Heart right ventricle (tissue), 16 donors: ENCODE results near the gene TCF12. TPM values are rescaled to one million over a fixed set of nuclear protein-coding genes. Genes with fewer than 3 reads are reported as not detected.

Experiments
- ATAC-seq, 8 donors: fragments of 200-7000 bp; cut with Tn5 transposase; one replicate each; pipeline ENCODE4 v1.9.1; 2020; ENCODE audit warnings: mild to moderate bottlenecking in 8 of 8, moderate library complexity in 8 of 8, moderate number of reproducible peaks in 1 of 8
- DNase-seq, 2 donors: peaks; one replicate each; pipeline ENCODE4 v3.0.0-alpha.2; 2020
- H3K27ac ChIP-seq, 10 donors: fragments of 200-600 bp; sonication (generic) in 2 of 10; one replicate each; pipeline versions ENCODE4 v1.5.0 to v1.8.0; 2020 to 2022; ENCODE audit warnings: mild to moderate bottlenecking in 3 of 10
- H3K27me3 ChIP-seq, 7 donors: fragments of 200-600 bp; one replicate each; pipeline ENCODE4 v1.8.0; 2021 to 2022; ENCODE audit warnings: mild to moderate bottlenecking in 2 of 7
- H3K36me3 ChIP-seq, 9 donors: fragments of 200-600 bp; sonication (generic) in 1 of 9; one replicate each; pipeline versions ENCODE4 v1.5.0 to v1.8.0; 2020 to 2022; ENCODE audit warnings: mild to moderate bottlenecking in 2 of 9
- H3K4me1 ChIP-seq, 9 donors: fragments of 200-600 bp; sonication (generic) in 1 of 9; one replicate each; pipeline versions ENCODE4 v1.5.0 to v1.8.0; 2020 to 2022; ENCODE audit warnings: mild to moderate bottlenecking in 4 of 9
- H3K4me3 ChIP-seq, 10 donors: fragments of 200-600 bp; sonication (generic) in 2 of 10; one replicate each; pipeline versions ENCODE4 v1.5.0 to v1.8.0; 2020 to 2022; ENCODE audit warnings: mild to moderate bottlenecking in 7 of 10, moderate library complexity in 2 of 10
- H3K9me3 ChIP-seq, 11 donors: fragments of 200-600 bp in 10 of 11; sonication (generic) in 2 of 11; one replicate each; pipeline versions ENCODE4 v1.5.0 to v1.8.0; 2013 to 2022; ENCODE audit warnings: mild to moderate bottlenecking in 2 of 11, control low read depth in 1 of 11, moderate library complexity in 1 of 11
- WGBS, 2 donors: extraction: QIAGEN DNeasy Blood & Tissue Kit; methylation state at CpG; one replicate each; pipeline ENCODE4 v1.1.7; 2013; ENCODE audit warnings: inconsistent platforms in 1 of 2; 5-methylcytosine and 5-hydroxymethylcytosine counted together
- intact Hi-C, 10 donors: fragments of 100-400 bp; cut with DNase I; formaldehyde crosslinking; loops; one replicate each; pipeline versions ENCODE4 v1.11.1 to v1.14.2; 2022
- polyA plus RNA-seq, 2 donors: library from polyadenylated mRNA; stranded (reverse); fragments of 200-250 nt; gene quantifications; one replicate each; pipeline ENCODE4 v1.2.3, GENCODE V29; 2013
- total RNA-seq, 10 donors: library from RNA; stranded (reverse); fragmentation: NEBNext Ultra II Directional in 3 of 10; extraction: Animal tissue kit (Norgen Biotek cat#: 25700) in 3 of 10; gene quantifications; one replicate each; pipeline versions ENCODE4 v1.2.1 to v1.2.4, GENCODE V29; 2021 to 2023
- TF ChIP-seq, protein P1 (sequence below), 9 donors: fragments of 200-600 bp; sonication (generic) in 2 of 9; IDR thresholded peaks; one replicate each; pipeline versions ENCODE4 v1.5.0 to v1.8.0; 2021 to 2022; ENCODE audit warnings: antibody characterized with exemption in 9 of 9, mild to moderate bottlenecking in 5 of 9, moderate library complexity in 1 of 9
- donor health status: Arrhythmogenic right ventricular cardiomyopathy.
- donor health status: ischemic (EF 13 %, LVEDD 7.1; RV severe dilation, severe dysfunction).
- donor health status: healthy with polysubstance abuse.
- donor health status: DM: no; HTN: yes; CAD: no.
- donor health status: DM: no; HTN: no; CAD: no.
- donor health status: ischemic (EF 25% LVEDD 6.9; RV normal size, moderate dysfunction).
- donor health status: ischemic (EF 25% LVEDD 5.7; RV mildly dilated, moderate dysfunction).
- donor health status: healthy.
- donor health status: DM: yes; HTN: yes; CAD: no.
- donor health status: Ischemic cardiomyopathy.
- donor health status: ischemic (EF 35%, LVEDD 5.7; RV mildly dilated, moderate dysfunction).
- donor health status: nonischemic (EF 11% LVEDD 7.7; RV severe dilation, severe dysfunction).
- donor health status: DM: yes; HTN: yes; CAD: no.
- donor health status: PGD.
- donor health status: ischemic (EF 29% LVEDD 5.4; RV normal size, mild dysfunction).
- donor health status: nonischemic (EF 23%, LVEDD 6.1; RV moderate dilation, normal function).

The TCF12 gene
- total and polyA plus RNA-seq, 12 donors = 8.7 to 55.7 (median 38.4) TPM

DNA sequence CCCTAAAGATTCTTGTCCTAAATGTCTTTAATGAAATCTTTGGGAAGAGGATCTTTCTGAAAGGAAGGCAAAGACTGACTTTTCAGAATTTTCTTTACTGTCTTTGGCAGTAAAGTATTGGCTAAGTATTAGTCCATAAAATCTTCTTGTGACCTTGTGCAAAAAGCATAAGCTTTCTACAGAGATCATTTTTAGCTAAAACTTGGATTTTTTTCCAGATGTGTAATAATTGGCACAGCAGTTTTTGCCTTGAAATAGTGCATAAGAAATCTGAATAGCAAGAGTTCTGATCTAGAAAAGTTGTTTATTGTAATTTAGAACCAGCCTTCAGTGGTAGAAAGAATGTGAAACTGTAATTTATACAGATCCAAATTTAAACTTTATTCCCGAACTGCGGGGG is 335.1 kb downstream of the TCF12 start:
- intact Hi-C loops = no loop called here
- Histone ChIP-seq H3K4me3 (no peak overlapping the region), H3K36me3 (peaks cover 0 to 65% (median 8%) of the 10 kb centered on the region in 9 donors), H3K4me1 (peaks cover 0 to 5% (median 0%) of the 10 kb centered on the region in 9 donors), H3K27me3 (no peaks in the 10 kb centered on the region), H3K27ac (no peak overlapping the region), H3K9me3 (no peaks in the 10 kb centered on the region)
- DNase-seq (no peak), ATAC-seq (no peak)
- 92% methylated on average over 2 of the region's 2 CpGs for WGBS, 2 donors
- TF ChIP-seq, protein P1, sequence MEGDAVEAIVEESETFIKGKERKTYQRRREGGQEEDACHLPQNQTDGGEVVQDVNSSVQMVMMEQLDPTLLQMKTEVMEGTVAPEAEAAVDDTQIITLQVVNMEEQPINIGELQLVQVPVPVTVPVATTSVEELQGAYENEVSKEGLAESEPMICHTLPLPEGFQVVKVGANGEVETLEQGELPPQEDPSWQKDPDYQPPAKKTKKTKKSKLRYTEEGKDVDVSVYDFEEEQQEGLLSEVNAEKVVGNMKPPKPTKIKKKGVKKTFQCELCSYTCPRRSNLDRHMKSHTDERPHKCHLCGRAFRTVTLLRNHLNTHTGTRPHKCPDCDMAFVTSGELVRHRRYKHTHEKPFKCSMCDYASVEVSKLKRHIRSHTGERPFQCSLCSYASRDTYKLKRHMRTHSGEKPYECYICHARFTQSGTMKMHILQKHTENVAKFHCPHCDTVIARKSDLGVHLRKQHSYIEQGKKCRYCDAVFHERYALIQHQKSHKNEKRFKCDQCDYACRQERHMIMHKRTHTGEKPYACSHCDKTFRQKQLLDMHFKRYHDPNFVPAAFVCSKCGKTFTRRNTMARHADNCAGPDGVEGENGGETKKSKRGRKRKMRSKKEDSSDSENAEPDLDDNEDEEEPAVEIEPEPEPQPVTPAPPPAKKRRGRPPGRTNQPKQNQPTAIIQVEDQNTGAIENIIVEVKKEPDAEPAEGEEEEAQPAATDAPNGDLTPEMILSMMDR (IDR thresholded peaks at IDR 0.05) = no peak

DNA sequence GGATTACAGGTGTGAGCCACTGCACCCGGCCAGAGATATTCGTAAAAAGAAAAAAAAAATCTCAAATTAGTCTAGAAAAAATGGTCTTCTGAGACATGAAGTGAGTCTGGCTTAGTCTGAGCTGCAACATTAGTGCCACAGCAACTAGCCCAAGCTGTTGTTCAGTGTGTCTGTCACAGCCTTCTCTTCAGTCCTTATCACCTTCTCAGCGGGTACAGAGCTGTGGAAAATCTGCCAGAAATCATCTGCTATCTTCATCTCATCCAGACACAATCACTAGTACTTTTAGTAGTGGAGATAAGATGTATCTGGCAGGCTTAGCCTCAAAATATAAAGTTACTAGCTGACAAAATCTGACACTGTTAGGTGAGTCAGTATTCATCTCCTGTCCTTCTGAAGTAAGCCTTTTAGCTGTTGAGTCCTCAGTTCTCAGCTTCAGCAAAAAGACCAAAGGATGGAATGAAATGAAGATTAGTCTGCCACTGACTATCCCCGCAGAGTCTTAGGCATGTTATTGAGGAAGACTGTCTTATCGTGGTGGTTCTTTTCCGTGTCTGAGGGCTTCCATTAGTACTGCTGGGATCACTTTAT is 337.4 kb downstream of the TCF12 start:
- TF ChIP-seq, protein P1 (IDR thresholded peaks at IDR 0.05) = no peak
- no peaks in the 10 kb centered on the region for H3K9me3 ChIP-seq
- no peak for ATAC-seq

DNA sequence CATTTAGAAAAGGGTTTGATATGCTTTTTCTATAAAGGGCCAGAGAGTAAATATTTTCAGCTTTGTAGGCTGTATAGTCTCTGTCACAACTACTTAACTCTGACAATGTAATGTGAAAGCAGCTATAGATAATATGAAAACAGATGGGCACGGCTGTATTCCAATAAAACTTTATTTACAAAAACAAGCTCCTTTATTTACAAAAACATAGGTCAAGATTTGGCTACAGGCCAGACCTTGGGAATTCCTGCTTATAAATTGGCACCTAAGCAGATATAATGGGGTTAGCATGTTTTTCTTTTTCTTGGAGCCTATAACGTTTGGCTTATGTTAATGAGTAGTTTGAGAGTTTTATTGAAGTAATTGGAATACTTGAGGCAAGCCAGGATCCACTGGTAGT is 338.5 kb downstream of the TCF12 start:
- WGBS, 2 donors = 76 to 82% methylated on average over 2 of the region's 2 CpGs
- DNase-seq = no peak
- intact Hi-C loops = no loop called here
- Histone ChIP-seq H3K27ac (no peak overlapping the region), H3K36me3 (peaks cover 0 to 51% (median 2%) of the 10 kb centered on the region in 9 donors), H3K27me3 (no peaks in the 10 kb centered on the region), H3K4me1 (peaks cover 0 to 18% (median 0%) of the 10 kb centered on the region in 9 donors), H3K4me3 (no peak overlapping the region), H3K9me3 (no peaks in the 10 kb centered on the region)
- TF ChIP-seq, protein P1 (IDR thresholded peaks at IDR 0.05) = no peak
- ATAC-seq = no peak

More for the DNA sequence above, 337.4 kb downstream of the TCF12 start:
- DNase-seq = no peak
- Histone ChIP-seq H3K27me3 (no peaks in the 10 kb centered on the region), H3K27ac (no peak overlapping the region), H3K36me3 (peaks cover 0 to 59% (median 4%) of the 10 kb centered on the region in 9 donors), H3K4me1 (peaks cover 0 to 15% (median 0%) of the 10 kb centered on the region in 9 donors), H3K4me3 (no peak overlapping the region)
- 79 to 84% methylated on average over 6 of the region's 6 CpGs for WGBS, 2 donors
- intact Hi-C loops = no loop called here

DNA sequence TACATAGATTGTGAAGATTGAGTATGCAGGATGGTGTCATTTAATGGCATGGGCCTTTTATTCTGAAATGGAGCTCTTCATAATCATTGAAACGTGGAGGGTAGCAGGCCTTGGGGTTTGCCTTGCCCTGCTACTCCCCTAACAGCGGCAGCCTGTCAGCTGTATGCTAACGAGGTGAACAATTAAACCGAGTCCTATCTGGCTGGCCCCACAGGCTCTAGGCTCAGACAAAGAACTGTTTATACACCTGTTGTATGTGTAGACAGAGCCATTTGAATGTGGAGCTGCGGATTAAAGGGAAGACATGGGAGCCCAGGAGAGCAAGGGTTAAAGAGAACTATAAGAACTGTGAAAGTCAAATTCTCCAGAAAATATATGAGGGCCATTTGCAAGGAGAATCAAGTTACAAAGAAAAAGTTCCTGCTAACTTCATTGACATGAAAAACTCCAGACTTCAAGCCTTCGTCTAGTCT is 341.2 kb downstream of the TCF12 start:
- H3K27ac ChIP-seq = no peak overlapping the region

More for the DNA sequence above, 341.2 kb downstream of the TCF12 start:
- H3K4me3 ChIP-seq = no peak overlapping the region
- TF ChIP-seq, protein P1 (IDR thresholded peaks at IDR 0.05) = no peak
- ATAC-seq (no peak), DNase-seq (no peak)
- peaks cover 0 to 52% (median 20%) of the 10 kb centered on the region in 9 donors for H3K36me3 ChIP-seq
- intact Hi-C loops = no loop called here
- 46 to 67% methylated on average over 6 of the region's 6 CpGs for WGBS, 2 donors
- peaks cover 0 to 18% (median 0%) of the 10 kb centered on the region in 9 donors for H3K4me1 ChIP-seq
- H3K9me3 ChIP-seq = no peaks in the 10 kb centered on the region
- no peaks in the 10 kb centered on the region for H3K27me3 ChIP-seq
